ENCODE measurements around the gene ASB1.

- TF ChIP-seq POLR2A (IDR thresholded peaks at IDR 0.05) (no peak), POLR2AphosphoS5 (IDR thresholded peaks at IDR 0.05) (no peak), CTCF (IDR thresholded peaks at IDR 0.05) (no peak)
These were observed 51.5 kb downstream of the ASB1 start for GRCh38 chr2:238478216-238478615.
